GM21825 (cell line): ENCODE results near the gene EID1.
"Not testable (repeated sequence)": the region's sequence is repeated elsewhere in the genome, so short reads cannot be mapped to it uniquely, and the experiment has no call there.

Source experiments
- ATAC-seq: cut with Tn5 transposase; IDR thresholded peaks from one replicate; pipeline ENCODE4 v1.9.1; 2021; ENCODE audit warnings: mild to moderate bottlenecking, moderate library complexity; ENCODE audit not compliant: unreplicated experiment

Gene EID1

DNA sequence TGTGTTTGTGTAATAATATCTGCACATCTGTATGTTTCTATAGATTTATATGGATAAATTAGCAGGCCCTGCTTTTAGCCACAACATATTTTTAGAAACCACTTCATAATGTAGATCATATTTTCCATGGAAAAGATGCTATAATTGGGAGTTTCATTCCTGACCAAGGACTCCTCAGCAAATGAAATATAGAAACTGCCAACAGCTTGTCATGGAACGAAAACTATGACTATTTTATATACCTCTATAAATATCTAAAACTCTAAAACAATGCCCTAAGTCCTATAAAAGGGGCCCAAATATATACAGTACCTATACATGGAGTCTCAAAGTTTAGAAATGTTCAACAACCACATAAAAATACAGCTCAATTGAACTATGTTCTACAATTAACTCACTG is 27.9 kb downstream of the EID1 start:
- ATAC-seq: no peak

DNA sequence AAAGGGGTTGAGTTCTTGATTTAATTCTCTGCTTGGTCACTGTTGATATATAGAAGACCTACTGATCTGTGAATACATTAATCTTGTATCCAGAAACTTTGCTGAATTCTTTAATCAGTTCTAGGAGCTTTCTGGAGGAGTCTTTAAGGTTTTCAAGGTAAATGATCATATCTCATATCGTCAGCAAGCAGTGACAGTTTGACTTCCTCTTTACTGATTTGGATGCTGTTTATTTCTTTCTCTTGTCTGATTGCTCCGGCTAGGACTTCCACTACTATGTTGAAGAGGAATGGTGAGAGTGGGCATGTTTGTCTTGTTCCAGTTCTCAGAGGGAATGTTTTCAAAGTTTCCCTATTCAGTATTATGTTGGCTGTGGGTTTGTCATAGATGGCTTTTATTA is 31.4 kb downstream of the EID1 start:
- ATAC-seq: not testable (repeated sequence)

DNA sequence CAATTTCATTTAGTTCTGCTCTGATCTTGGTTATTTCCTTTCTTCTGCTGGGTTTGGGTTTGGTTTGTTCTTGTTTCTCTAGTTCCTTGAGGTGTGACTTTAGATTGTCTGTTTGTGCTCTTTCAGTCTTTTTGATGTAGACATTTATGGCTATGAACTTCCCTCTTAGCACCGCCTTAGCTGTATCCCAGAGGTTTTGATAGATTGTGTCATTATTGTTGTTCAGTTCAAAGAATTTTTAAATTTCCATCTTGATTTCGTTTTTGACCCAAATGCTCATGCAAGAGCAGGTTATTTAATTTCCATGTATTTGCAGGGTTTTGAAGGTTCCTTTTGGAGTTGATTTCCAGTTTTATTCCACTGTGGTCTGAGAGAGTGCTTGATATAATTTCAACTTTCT is 32.6 kb downstream of the EID1 start:
- not testable (repeated sequence) for ATAC-seq

DNA sequence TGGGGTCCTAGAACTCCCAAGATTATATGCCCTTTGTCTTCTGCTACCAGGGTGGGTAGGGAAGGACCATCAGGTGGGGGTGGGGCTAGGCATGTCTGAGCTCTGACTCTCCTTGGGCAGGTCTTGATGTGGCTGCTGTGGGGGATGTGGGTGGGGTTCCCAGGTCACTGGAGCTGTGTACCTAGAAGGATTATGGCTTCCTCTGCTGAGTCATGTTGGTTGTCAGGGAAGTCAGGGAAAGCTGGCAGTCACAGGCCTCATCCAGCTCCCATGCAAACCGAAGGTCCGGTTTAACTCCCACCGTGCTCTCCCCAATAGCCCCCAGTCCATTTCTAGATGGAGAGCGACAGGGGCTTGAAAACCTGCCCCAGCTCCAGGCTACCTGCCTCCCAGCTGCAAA is 35.2 kb downstream of the EID1 start:
- no peak for ATAC-seq

DNA sequence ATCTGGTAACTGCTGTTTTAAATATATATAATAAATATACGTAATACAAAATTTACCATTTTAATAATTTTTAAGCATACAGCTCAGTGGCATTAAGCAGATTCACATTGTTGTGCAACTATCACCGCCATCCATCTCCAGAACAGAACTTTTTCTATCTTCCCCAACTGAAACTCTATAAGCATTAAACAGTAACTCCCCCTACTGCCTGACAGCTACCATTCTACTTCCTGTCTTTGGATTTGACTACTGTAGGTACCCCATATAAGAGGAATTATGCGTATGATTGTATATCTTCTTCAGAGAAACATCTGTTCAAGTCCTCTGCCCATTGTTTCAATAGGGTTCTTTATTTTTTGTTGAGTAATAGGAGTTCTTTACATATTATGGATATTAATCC is 36.8 kb downstream of the EID1 start:
- no peak for ATAC-seq

DNA sequence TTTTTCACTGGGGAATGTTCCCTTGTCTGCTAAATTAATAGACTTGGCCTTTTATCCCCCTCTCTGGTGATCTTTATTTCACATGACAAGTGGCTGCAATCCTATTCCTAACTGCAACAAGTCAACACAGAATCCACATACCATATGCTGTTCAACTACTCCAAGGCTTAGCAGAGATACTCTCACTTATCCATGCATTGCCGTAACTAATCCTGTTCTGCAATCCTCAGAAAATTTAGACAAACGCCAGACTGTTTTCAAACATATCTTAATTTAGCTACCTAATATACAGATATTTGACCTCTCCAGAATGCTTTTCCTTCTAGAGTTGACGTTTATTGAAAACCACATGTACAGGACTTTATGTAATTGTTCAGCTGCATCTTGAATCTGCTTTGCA is 37.9 kb downstream of the EID1 start:
- ATAC-seq: no peak

DNA sequence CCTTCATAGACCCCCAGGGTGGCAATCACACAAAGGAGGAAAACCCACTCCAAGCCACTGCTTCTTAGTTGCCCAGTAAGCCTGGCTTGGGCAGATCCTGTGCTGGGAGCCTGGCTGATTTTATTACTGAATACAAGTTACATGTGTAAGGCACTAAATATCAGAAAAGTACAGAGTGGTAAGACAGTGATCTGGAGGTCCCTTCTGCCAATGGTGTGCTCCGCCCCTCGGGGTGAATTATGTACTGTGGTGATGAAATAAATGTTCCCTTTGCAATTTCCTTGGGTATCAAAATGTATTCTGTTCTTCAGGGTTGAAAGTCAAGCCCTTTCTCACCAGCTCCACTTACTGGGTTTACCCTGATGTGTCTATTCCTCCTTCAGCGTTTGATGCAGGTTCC is 38.8 kb downstream of the EID1 start:
- ATAC-seq: no peak

DNA sequence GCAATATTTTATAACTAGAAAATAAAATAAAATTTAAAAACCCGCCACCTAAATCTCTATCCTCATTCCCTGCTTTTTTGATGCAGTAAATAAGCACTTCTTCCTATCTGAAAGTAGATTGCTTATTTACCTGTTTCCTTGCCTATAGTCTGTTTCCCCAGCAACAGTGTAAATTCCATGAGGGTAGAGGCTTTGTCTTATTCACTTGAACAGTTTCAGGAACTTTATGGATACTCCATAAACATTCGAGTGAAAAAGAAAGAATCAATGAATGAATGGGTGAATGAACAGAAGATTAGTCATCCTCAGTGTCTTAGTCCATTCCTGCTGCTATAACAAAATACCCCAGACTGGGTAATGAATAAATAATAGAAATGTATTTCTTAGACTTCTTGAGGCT is 44.1 kb downstream of the EID1 start:
- no peak for ATAC-seq

DNA sequence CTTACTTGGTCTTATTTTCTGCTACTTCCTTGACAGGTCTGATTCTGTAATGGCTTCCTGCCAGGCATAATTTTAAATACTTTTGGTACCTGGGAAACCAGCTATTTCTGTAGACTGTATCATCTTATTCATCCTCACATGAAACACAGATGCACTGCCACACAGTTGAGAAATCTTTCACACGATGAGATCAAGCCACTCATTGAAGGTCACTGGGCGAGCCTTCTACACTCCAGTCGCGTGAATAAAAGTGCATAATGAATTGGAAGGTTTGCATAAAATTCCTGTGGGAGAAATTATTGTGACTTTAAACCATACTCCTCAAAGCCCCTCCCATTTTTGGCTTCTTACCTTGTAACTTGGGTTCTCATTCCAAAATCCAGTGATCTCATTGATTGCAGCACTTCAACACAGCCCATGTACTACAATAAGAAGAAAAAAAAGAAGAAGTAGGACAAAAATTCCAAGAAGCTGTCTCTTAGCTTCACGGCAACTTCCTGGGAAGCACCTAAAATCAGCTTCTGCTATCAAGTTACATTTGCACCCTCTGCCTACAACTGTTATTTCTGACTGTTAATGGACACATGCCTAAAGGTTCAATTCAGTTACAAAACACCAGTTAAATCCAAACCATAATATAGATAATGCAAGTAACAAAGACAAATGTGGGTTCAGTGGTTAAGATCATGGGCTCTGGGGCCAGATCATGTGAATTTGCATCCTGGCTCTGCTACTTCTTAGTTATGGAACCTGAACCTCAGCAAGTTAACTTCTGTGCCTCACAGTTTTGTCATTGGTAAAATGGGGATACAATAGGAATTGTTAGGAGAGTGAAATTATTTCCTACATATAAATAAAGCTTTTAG is 46.8 kb downstream of the EID1 start:
- ATAC-seq: no peak

DNA sequence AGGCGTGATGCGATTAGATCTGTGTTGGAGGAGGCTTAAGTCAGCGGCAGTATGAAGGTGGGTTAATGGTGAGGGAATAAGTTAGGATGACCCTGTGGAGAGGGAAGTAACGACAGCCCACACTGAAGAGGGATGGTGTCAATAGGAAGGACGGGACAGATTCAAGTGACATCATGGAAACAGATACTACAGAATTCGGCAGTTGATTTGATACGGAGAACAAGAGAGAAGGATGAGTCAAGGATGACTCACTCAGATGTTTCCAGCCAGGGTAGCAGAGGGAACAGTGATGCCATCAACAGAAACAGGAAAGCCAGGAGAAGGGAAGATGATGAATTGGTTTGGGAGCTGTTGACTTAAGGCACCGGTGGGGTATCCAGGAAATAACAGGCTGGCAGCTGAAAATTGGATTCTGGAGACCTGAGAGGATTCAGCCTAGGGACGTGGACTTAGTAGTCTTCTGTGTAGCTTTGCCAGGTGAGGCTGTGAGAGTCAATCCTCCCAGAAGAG is 47.8 kb downstream of the EID1 start:
- ATAC-seq: no peak

DNA sequence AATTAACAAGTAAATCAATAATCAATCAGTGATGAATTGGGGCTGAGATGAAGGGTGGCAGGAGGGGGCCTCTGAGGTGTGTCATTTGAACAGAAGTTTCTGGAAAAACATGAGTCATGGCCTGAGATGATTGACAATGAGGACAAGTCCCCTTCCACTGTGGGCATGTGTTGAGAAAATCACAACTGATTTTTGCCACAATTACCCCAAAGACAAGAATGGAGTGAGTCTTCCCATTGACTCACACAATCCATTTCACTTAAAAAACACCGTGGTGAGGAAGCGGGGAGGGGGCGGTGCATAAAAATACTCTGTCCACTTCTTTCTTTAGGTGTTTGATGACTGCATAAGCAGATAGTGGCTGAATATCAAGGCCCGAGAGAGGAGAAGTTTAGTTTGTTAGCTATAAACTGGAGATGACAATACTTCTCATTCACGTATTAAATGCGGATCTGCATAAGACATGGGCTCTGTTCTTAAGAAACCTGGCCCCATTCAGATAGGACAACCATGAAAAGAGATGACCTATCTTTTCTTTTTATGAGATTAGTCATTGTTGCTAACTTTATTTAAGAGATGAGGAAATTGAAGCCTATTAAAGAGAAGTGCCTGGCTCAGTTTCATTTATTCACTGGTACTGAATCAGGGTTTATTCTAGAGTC is 51.1 kb downstream of the EID1 start:
- no peak for ATAC-seq

DNA sequence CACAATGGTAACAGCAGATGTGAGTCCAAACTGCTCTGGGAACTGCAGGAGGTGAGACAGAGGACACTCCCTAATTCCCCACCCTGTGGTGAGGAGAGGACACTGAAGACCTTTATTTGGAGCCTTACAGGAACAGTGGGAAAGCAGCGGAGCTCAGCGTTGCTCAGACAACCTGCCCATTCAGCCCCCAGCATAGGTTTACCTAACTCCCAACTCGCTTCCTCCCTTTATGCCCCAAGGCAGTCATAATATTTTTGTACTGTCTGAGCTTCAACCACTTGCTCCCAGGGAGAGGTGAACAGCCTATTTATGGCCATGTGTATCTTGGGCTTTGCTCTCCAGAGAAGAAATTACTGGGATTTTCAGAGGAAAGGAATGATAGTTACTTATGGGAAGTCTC is 51.7 kb downstream of the EID1 start:
- no peak for ATAC-seq
